SH-SY5Y (cell line): ENCODE measurements around the gene PEAR1.

ENCODE experiments used
- GATA2 ChIP-seq: IDR thresholded peaks from 2 replicates; pipeline ENCODE4 v1.6.1; 2011; ENCODE audit warnings: mild to moderate bottlenecking, low read depth, low read length
- GATA3 ChIP-seq: IDR thresholded peaks from 2 replicates; pipeline ENCODE4 v1.6.1; 2011; ENCODE audit warnings: low read depth, mild to moderate bottlenecking, low read length, moderate library complexity

PEAR1 gene

GRCh38 chr1:156854634-156855033, 38.9 kb upstream of the PEAR1 start:
- no peak for TF ChIP-seq GATA3
- TF ChIP-seq GATA2 = no peak

- TF ChIP-seq GATA2 = no peak
- TF ChIP-seq GATA3 = no peak
These were observed 37.2 kb upstream of the PEAR1 start for GRCh38 chr1:156856282-156856785.

- TF ChIP-seq GATA2 = no peak
- no peak for TF ChIP-seq GATA3
These were observed 36.0 kb upstream of the PEAR1 start for GRCh38 chr1:156857532-156857931.

GRCh38 chr1:156858555-156858956, 35.0 kb upstream of the PEAR1 start:
- TF ChIP-seq GATA2 (no peak; the same call in 1 of the 2 replicates), GATA3 (no peak)

- TF ChIP-seq GATA2 = no peak
- TF ChIP-seq GATA3 = no peak
These were observed 34.5 kb upstream of the PEAR1 start, which contains the start of gene INSRR for GRCh38 chr1:156858959-156859522. Gene INSRR (minus strand): TSS chr1:156859117. CDS start chr1:156858621, 496 bp downstream.

GRCh38 chr1:156859523-156860112, 33.9 kb upstream of the PEAR1 start:
- no peak for TF ChIP-seq GATA3

- TF ChIP-seq GATA3 = no peak
- no peak; the same call in 1 of the 2 replicates for TF ChIP-seq GATA2
These were observed 33.3 kb upstream of the PEAR1 start for GRCh38 chr1:156860113-156860627.

GRCh38 chr1:156860628-156861423, 32.7 kb upstream of the PEAR1 start, which contains the start of gene NTRK1:
Gene NTRK1 (plus strand): TSS chr1:156860865. CDS start chr1:156860935, 70 bp downstream.
- no peak for TF ChIP-seq GATA3
- TF ChIP-seq GATA2 = no peak; the same call in 1 of the 2 replicates

- TF ChIP-seq GATA2 (no peak), GATA3 (no peak)
These were observed 30.9 kb upstream of the PEAR1 start for GRCh38 chr1:156862584-156862983.

- TF ChIP-seq GATA2 (no peak), GATA3 (no peak)
These were observed 30.4 kb upstream of the PEAR1 start for GRCh38 chr1:156862997-156863599.

GRCh38 chr1:156863631-156864030, 29.9 kb upstream of the PEAR1 start:
- TF ChIP-seq GATA3 (no peak), GATA2 (no peak)

GRCh38 chr1:156864796-156865195, 28.7 kb upstream of the PEAR1 start:
- TF ChIP-seq GATA3 (no peak), GATA2 (no peak)

GRCh38 chr1:156865258-156865657, 28.3 kb upstream of the PEAR1 start:
- TF ChIP-seq GATA2 (no peak), GATA3 (no peak)

GRCh38 chr1:156865865-156866248, 27.7 kb upstream of the PEAR1 start:
- TF ChIP-seq GATA3 (no peak), GATA2 (no peak)
